K562 (cell line): ENCODE data around the gene PLCB3. TPM values are rescaled to one million over a fixed set of nuclear protein-coding genes. Genes with fewer than 3 reads are reported as not detected.

Experiments used
- ARHGAP35 ChIP-seq: fragments of 450-650 bp; IDR thresholded peaks from 2 replicates; pipeline ENCODE4 v1.6.1; 2018; ENCODE audit not compliant: partially characterized antibody
- ATF1 ChIP-seq, 2 experiments: fragments of 450-650 bp in 1 of 2; IDR thresholded peaks; 2 replicates each; pipeline ENCODE4 v1.6.1; 2016; ENCODE audit warnings: missing compliant biosample characterization in 1 of 2, missing genetic modification characterization in 1 of 2
- ELF1 ChIP-seq: fragments of 200-800 bp; sonication (Bioruptor generic); IDR thresholded peaks from 2 replicates; pipeline ENCODE4 v1.6.1; 2016; ENCODE audit warnings: missing genetic modification characterization, missing compliant biosample characterization
- FOXA3 ChIP-seq, 2 experiments: fragments of 450-650 bp in 1 of 2; sonication (generic) in 1 of 2; formaldehyde crosslinking; IDR thresholded peaks in 1 of 2; conservative IDR thresholded peaks in 1 of 2; 2 replicates each; pipeline versions ENCODE4 v1.4.0 to v1.8.0; 2020 to 2022; ENCODE audit warnings: mild to moderate bottlenecking in 2 of 2, missing genetic modification reagents in 1 of 2
- GABPB1 ChIP-seq: sonication (generic); formaldehyde crosslinking; IDR thresholded peaks from 2 replicates; pipeline ENCODE4 v1.8.0; 2022; ENCODE audit warnings: mild to moderate bottlenecking, missing genetic modification reagents
- GTF2A2 ChIP-seq: IDR thresholded peaks from 2 replicates; pipeline ENCODE4 v1.6.1; 2016; ENCODE audit warnings: mild to moderate bottlenecking, missing genetic modification characterization, missing compliant biosample characterization
- NCOA4 ChIP-seq: fragments of 450-650 bp; IDR thresholded peaks from 2 replicates; pipeline ENCODE4 v1.6.1; 2018; ENCODE audit warnings: mild to moderate bottlenecking; ENCODE audit not compliant: partially characterized antibody
- NEUROD1 ChIP-seq: fragments of 150-350 bp; IDR thresholded peaks from 2 replicates; pipeline ENCODE4 v1.6.1; 2014; ENCODE audit warnings: borderline replicate concordance, low read length, low read depth; ENCODE audit not compliant: partially characterized antibody
- NR2C2 ChIP-seq, 2 experiments: fragments of 200-800 bp in 1 of 2; sonication (Bioruptor generic) in 1 of 2; sonication (generic) in 1 of 2; formaldehyde crosslinking in 1 of 2; IDR thresholded peaks; 2 replicates each; pipeline versions ENCODE4 v1.6.1 to v1.8.0; 2016 to 2022; ENCODE audit warnings: mild to moderate bottlenecking in 1 of 2, missing compliant biosample characterization in 1 of 2, missing genetic modification characterization in 1 of 2, missing genetic modification reagents in 1 of 2
- POLR2AphosphoS5 ChIP-seq: IDR thresholded peaks from 2 replicates; pipeline ENCODE4 v1.6.1; 2011; ENCODE audit warnings: mild to moderate bottlenecking, low read depth, low read length, moderate library complexity; ENCODE audit not compliant: control insufficient read depth, insufficient read depth
- POU5F1 ChIP-seq: fragments of 150-350 bp; IDR thresholded peaks from 2 replicates; pipeline ENCODE4 v1.6.1; 2014; ENCODE audit warnings: borderline replicate concordance, low read length, low read depth, mild to moderate bottlenecking; ENCODE audit not compliant: partially characterized antibody
- PURB ChIP-seq: sonication (generic); formaldehyde crosslinking; IDR thresholded peaks from 2 replicates; pipeline ENCODE4 v1.9.0; 2021; ENCODE audit warnings: low read depth, mild to moderate bottlenecking, missing genetic modification reagents
- SRSF7 ChIP-seq: fragments of 200-400 bp; formaldehyde crosslinking; optimal IDR thresholded peaks from 2 replicates; pipeline ENCODE3; 2017; ENCODE audit warnings: mild to moderate bottlenecking, low read depth, low read length
- ZNF143 ChIP-seq: sonication (generic); formaldehyde crosslinking; IDR thresholded peaks from 2 replicates; pipeline ENCODE4 v1.9.0; 2022; ENCODE audit warnings: mild to moderate bottlenecking, missing genetic modification reagents
- polyA plus RNA-seq, 8 experiments: library from polyadenylated mRNA; depleted of rRNA in 4 of 8; stranded (reverse) in 5 of 8; unstranded in 3 of 8; fragments of >200 nt; fragmentation: Nextera tagmentation in 2 of 8; fragmentation: Illumina TruSeq in 1 of 8; extraction: Ambion mirVana in 2 of 8; extraction: Trizol in 1 of 8; gene quantifications; 2 replicates each; pipeline versions ENCODE4 v1.2.1 to v1.2.3, GENCODE V29; 2011 to 2014; ENCODE audit warnings: inconsistent platforms in 1 of 8, missing spikeins in 1 of 8
- total RNA-seq, 7 experiments: library from RNA; depleted of rRNA in 6 of 7; stranded (reverse); fragments of >200 nt in 6 of 7; fragmentation: Illumina TruSeq in 2 of 7; extraction: Trizol in 2 of 7; gene quantifications; 2 replicates each; pipeline versions ENCODE4 v1.2.1 to v1.2.3, GENCODE V29; 2011 to 2021; ENCODE audit warnings: low replicate concordance in 1 of 7
- TF ChIP-seq, protein P1 (sequence below), 2 experiments: IDR thresholded peaks; 2 replicates each; pipeline ENCODE4 v1.6.1; 2012; ENCODE audit warnings: improper control_type of control experiment in 2 of 2, low read depth in 2 of 2, low read length in 2 of 2, borderline replicate concordance in 1 of 2
- TF ChIP-seq, protein P2 (sequence below): sonication (generic); formaldehyde crosslinking; IDR thresholded peaks from 2 replicates; pipeline ENCODE4 v1.8.1; 2023; ENCODE audit warnings: mild to moderate bottlenecking, missing genetic modification reagents, moderate library complexity
- TF ChIP-seq, protein P3 (sequence below), 3 experiments: IDR thresholded peaks in 2 of 3; conservative IDR thresholded peaks in 1 of 3; 2 replicates each; pipeline ENCODE4 v1.5.1; 2011 to 2012; ENCODE audit warnings: low read length in 3 of 3, mild to moderate bottlenecking in 3 of 3, control low read depth in 2 of 3, improper control_type of control experiment in 1 of 3, inconsistent platforms in 1 of 3, low read depth in 1 of 3, mixed read lengths in 1 of 3, moderate library complexity in 1 of 3; ENCODE audit not compliant: insufficient read depth in 2 of 3
- TF ChIP-seq, protein P4 (sequence below): fragments of 450-650 bp; formaldehyde crosslinking; IDR thresholded peaks from 2 replicates; pipeline ENCODE4 v1.4.0; 2022; ENCODE audit warnings: missing genetic modification characterization

PLCB3 gene
- total and polyA plus RNA-seq, 9 of the 15 experiments (the other 6 are each of a cell fraction or from before 2014, with no cell fraction given), result 0.31 to 44.8 (median 14.6) TPM

DNA sequence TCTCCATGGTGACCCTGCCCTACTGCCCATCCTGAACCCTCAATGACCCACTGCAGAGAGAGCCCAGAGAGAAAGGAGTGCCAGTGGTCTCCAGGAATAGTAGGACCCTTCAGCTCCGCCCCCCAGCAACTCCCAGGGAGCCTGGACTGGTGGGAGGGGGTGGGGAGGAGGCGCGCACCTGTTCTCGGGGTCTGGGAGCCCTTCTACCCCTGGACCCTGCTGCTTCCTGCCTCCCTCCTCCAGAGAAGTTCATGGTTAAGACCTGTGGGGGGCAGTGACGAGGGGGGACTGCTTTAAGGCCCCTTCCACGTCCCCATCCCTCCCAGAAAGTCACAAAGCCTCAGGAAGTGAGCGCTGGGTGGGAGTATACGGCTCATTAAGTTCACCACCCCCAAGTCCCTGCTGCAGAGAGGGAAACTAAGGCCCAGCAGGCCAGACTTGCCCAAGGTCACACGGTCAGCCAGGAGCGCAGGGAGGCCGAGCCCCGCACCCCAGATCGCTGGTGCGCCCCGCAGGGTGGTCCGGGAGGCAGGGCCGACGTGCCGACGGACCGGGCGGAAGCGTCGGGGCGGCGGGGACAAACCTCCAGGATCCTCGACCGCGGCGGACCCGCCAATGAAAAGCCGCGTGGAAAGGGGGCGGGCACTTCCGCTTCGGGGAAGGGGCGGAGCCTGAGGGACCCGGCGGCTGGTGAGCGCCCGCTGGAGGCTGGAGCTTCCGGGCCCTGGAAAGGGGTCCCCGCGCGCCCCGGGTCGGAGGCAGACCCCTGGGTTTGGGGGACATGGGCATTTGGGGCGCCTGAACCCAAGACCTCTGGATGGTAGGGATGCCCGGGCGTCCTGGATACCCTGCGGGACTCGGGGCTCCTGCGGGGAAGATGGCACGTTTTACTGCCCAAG, 25.5 kb upstream of the PLCB3 start, which contains the start of the genes NUDT22 and TRPT1 (continued):
- TF ChIP-seq, protein P1, sequence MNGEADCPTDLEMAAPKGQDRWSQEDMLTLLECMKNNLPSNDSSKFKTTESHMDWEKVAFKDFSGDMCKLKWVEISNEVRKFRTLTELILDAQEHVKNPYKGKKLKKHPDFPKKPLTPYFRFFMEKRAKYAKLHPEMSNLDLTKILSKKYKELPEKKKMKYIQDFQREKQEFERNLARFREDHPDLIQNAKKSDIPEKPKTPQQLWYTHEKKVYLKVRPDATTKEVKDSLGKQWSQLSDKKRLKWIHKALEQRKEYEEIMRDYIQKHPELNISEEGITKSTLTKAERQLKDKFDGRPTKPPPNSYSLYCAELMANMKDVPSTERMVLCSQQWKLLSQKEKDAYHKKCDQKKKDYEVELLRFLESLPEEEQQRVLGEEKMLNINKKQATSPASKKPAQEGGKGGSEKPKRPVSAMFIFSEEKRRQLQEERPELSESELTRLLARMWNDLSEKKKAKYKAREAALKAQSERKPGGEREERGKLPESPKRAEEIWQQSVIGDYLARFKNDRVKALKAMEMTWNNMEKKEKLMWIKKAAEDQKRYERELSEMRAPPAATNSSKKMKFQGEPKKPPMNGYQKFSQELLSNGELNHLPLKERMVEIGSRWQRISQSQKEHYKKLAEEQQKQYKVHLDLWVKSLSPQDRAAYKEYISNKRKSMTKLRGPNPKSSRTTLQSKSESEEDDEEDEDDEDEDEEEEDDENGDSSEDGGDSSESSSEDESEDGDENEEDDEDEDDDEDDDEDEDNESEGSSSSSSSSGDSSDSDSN (IDR thresholded peaks at IDR 0.05; ENCODE audit: borderline replicate concordance in 1 of 2, low read depth in 2 of 2, low read length in 2 of 2), result peak in 1 of 2 experiments; percentile 38; a peak in 1 of 4 replicates
- TF ChIP-seq GTF2A2 (tag) (no peak), NR2C2 (CRISPR knock-in tag; IDR thresholded peaks at IDR 0.05) (no peak), NR2C2 (tag; IDR thresholded peaks at IDR 0.05) (peak; percentile 61), PURB (CRISPR knock-in tag) (no peak), ATF1 (CRISPR knock-in tag; IDR thresholded peaks at IDR 0.05) (no peak), ATF1 (tag; IDR thresholded peaks at IDR 0.05) (peak; percentile 46; the same call in 1 of the 2 replicates), NCOA4 (no peak), GABPB1 (CRISPR knock-in tag) (peak; percentile 92), ARHGAP35 (no peak), POU5F1 (no peak), FOXA3 (CRISPR knock-in tag; conservative IDR thresholded peaks at IDR 0.05 in 1 of 2, IDR thresholded peaks at IDR 0.05 in 1 of 2) (peak in 1 of 2 experiments; percentile 48; a peak in 1 of 4 replicates), ELF1 (tag) (peak; percentile 89), NEUROD1 (peak; percentile 22), ZNF143 (CRISPR knock-in tag) (0 out of 2 replicates have a peak, but pooled peaks have one; percentile 38), SRSF7 (no peak), POLR2AphosphoS5 (peak; percentile 69)
- TF ChIP-seq, protein P2, sequence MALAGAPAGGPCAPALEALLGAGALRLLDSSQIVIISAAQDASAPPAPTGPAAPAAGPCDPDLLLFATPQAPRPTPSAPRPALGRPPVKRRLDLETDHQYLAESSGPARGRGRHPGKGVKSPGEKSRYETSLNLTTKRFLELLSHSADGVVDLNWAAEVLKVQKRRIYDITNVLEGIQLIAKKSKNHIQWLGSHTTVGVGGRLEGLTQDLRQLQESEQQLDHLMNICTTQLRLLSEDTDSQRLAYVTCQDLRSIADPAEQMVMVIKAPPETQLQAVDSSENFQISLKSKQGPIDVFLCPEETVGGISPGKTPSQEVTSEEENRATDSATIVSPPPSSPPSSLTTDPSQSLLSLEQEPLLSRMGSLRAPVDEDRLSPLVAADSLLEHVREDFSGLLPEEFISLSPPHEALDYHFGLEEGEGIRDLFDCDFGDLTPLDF (CRISPR knock-in tag), result peak; percentile 66
- TF ChIP-seq, protein P3, sequence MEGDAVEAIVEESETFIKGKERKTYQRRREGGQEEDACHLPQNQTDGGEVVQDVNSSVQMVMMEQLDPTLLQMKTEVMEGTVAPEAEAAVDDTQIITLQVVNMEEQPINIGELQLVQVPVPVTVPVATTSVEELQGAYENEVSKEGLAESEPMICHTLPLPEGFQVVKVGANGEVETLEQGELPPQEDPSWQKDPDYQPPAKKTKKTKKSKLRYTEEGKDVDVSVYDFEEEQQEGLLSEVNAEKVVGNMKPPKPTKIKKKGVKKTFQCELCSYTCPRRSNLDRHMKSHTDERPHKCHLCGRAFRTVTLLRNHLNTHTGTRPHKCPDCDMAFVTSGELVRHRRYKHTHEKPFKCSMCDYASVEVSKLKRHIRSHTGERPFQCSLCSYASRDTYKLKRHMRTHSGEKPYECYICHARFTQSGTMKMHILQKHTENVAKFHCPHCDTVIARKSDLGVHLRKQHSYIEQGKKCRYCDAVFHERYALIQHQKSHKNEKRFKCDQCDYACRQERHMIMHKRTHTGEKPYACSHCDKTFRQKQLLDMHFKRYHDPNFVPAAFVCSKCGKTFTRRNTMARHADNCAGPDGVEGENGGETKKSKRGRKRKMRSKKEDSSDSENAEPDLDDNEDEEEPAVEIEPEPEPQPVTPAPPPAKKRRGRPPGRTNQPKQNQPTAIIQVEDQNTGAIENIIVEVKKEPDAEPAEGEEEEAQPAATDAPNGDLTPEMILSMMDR (IDR thresholded peaks at IDR 0.05 in 2 of 3, conservative IDR thresholded peaks at IDR 0.05 in 1 of 3; ENCODE audit: insufficient read depth in 2 of 3, low read depth in 1 of 3, low read length in 3 of 3), result peak; percentile 19 to 38 (median 30); a peak in 3 of 6 replicates
- TF ChIP-seq, protein P4, sequence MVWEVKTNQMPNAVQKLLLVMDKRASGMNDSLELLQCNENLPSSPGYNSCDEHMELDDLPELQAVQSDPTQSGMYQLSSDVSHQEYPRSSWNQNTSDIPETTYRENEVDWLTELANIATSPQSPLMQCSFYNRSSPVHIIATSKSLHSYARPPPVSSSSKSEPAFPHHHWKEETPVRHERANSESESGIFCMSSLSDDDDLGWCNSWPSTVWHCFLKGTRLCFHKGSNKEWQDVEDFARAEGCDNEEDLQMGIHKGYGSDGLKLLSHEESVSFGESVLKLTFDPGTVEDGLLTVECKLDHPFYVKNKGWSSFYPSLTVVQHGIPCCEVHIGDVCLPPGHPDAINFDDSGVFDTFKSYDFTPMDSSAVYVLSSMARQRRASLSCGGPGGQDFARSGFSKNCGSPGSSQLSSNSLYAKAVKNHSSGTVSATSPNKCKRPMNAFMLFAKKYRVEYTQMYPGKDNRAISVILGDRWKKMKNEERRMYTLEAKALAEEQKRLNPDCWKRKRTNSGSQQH, result 0 out of 2 replicates have a peak, but pooled peaks have one; percentile 8
